SK-N-SH treated with all-trans-retinoic acid at 6 μM for 48 hours (cell line): Measurements from ENCODE around the gene TTC34.

Experiments
- ATAC-seq: fragments of 200-7000 bp; cut with Tn5 transposase; 3 replicates; pipeline ENCODE4 v1.9.1; 2020; ENCODE audit warnings: mild to moderate bottlenecking, moderate library complexity
- ARNTL ChIP-seq: fragments of 450-650 bp; formaldehyde crosslinking; IDR thresholded peaks from 2 replicates; pipeline ENCODE4 v1.5.0; 2020; ENCODE audit warnings: low read depth, mild to moderate bottlenecking, moderate library complexity, borderline replicate concordance
- BACH2 ChIP-seq: fragments of 250-450 bp; sonication (Bioruptor Pico); IDR thresholded peaks from 2 replicates; pipeline ENCODE4 v1.9.0; 2021; ENCODE audit warnings: mild to moderate bottlenecking, borderline replicate concordance
- CREB5 ChIP-seq: fragments of 250-450 bp; sonication (Bioruptor Pico); IDR thresholded peaks from 2 replicates; pipeline ENCODE4 v1.5.1; 2020; ENCODE audit warnings: low read depth, mild to moderate bottlenecking, moderate library complexity
- CSRNP3 ChIP-seq: fragments of 250-450 bp; sonication (Bioruptor Pico); IDR thresholded peaks from 2 replicates; pipeline ENCODE4 v1.5.1; 2021; ENCODE audit warnings: mild to moderate bottlenecking, moderate library complexity
- ESRRG ChIP-seq: fragments of 250-450 bp; sonication (Bioruptor Pico); IDR thresholded peaks from 2 replicates; pipeline ENCODE4 v1.6.1; 2021; ENCODE audit warnings: mild to moderate bottlenecking
- GLIS3 ChIP-seq: fragments of 250-450 bp; sonication (Bioruptor Pico); IDR thresholded peaks from 2 replicates; pipeline ENCODE4 v1.5.0; 2020; ENCODE audit warnings: mild to moderate bottlenecking, moderate library complexity
- ISL1 ChIP-seq: fragments of 250-450 bp; sonication (Bioruptor Pico); IDR thresholded peaks from 2 replicates; pipeline ENCODE4 v2.1.2; 2022; ENCODE audit warnings: mild to moderate bottlenecking, moderate library complexity
- OSR1 ChIP-seq: fragments of 250-450 bp; sonication (Bioruptor Pico); IDR thresholded peaks from 2 replicates; pipeline ENCODE4 v1.8.0; 2022; ENCODE audit warnings: moderate library complexity, mild to moderate bottlenecking, inconsistent platforms
- PATZ1 ChIP-seq: fragments of 250-450 bp; sonication (Bioruptor Pico); IDR thresholded peaks from 2 replicates; pipeline ENCODE4 v1.8.0; 2020; ENCODE audit warnings: mild to moderate bottlenecking, moderate library complexity, borderline replicate concordance
- POU6F1 ChIP-seq: fragments of 250-450 bp; sonication (Bioruptor Pico); IDR thresholded peaks from 2 replicates; pipeline ENCODE4 v1.8.0; 2021; ENCODE audit warnings: low read depth, mild to moderate bottlenecking, moderate library complexity, borderline replicate concordance
- PPARA ChIP-seq: fragments of 250-450 bp; sonication (Bioruptor Pico); IDR thresholded peaks from 2 replicates; pipeline ENCODE4 v1.5.0; 2020; ENCODE audit warnings: mild to moderate bottlenecking, borderline replicate concordance
- RARB ChIP-seq: fragments of 250-450 bp; sonication (Bioruptor Pico); IDR thresholded peaks from 2 replicates; pipeline ENCODE4 v1.8.0; 2021; ENCODE audit warnings: mild to moderate bottlenecking, moderate library complexity
- SNAI2 ChIP-seq: fragments of 250-450 bp; sonication (Bioruptor Pico); IDR thresholded peaks from 2 replicates; pipeline ENCODE4 v1.5.0; 2020; ENCODE audit warnings: mild to moderate bottlenecking, moderate library complexity
- TCF4 ChIP-seq: fragments of 250-450 bp; sonication (Bioruptor Pico); IDR thresholded peaks from 2 replicates; pipeline ENCODE4 v1.8.0; 2021; ENCODE audit warnings: mild to moderate bottlenecking, moderate library complexity, borderline replicate concordance
- TOX ChIP-seq: fragments of 250-450 bp; sonication (Bioruptor Pico); IDR thresholded peaks from 2 replicates; pipeline ENCODE4 v1.8.0; 2021; ENCODE audit warnings: mild to moderate bottlenecking, moderate library complexity, borderline replicate concordance
- TSHZ2 ChIP-seq: fragments of 250-450 bp; sonication (Bioruptor Pico); IDR thresholded peaks from 2 replicates; pipeline ENCODE4 v1.5.0; 2020; ENCODE audit warnings: mild to moderate bottlenecking, moderate library complexity
- ZC3H10 ChIP-seq: fragments of 250-450 bp; sonication (Bioruptor Pico); IDR thresholded peaks from 2 replicates; pipeline ENCODE4 v1.5.1; 2021; ENCODE audit warnings: mild to moderate bottlenecking, moderate library complexity
- ZFP3 ChIP-seq: fragments of 250-450 bp; sonication (Bioruptor Pico); IDR thresholded peaks from 2 replicates; pipeline ENCODE4 v1.5.0; 2020; ENCODE audit warnings: mild to moderate bottlenecking, moderate library complexity
- ZFP30 ChIP-seq: fragments of 450-650 bp; formaldehyde crosslinking; IDR thresholded peaks from 2 replicates; pipeline ENCODE4 v1.5.0; 2022; ENCODE audit warnings: mild to moderate bottlenecking, moderate library complexity
- ZNF565 ChIP-seq: fragments of 450-650 bp; formaldehyde crosslinking; conservative IDR thresholded peaks from 2 replicates; pipeline ENCODE4 v1.5.0; 2020; ENCODE audit warnings: low read depth, mild to moderate bottlenecking, moderate library complexity
- ZNF70 ChIP-seq: fragments of 450-650 bp; formaldehyde crosslinking; IDR thresholded peaks from 2 replicates; pipeline ENCODE4 v1.5.0; 2020; ENCODE audit warnings: mild to moderate bottlenecking, moderate library complexity
- ZNF8 ChIP-seq: fragments of 450-650 bp; formaldehyde crosslinking; IDR thresholded peaks from 2 replicates; pipeline ENCODE4 v1.5.0; 2020; ENCODE audit warnings: mild to moderate bottlenecking, moderate library complexity

The TTC34 gene

GRCh38 chr1:2830761-2831425 lies 29.4 kb upstream of the TTC34 start:
- TF ChIP-seq ZNF565 (CRISPR knock-in tag) (no peak), POU6F1 (CRISPR knock-in tag) (no peak), ZFP3 (no peak), ARNTL (CRISPR knock-in tag) (no peak), ZC3H10 (CRISPR knock-in tag) (no peak), ZNF70 (CRISPR knock-in tag) (no peak), ESRRG (CRISPR knock-in tag) (no peak), PATZ1 (CRISPR knock-in tag) (no peak), TOX (no peak), ZNF8 (no peak), TSHZ2 (no peak), TCF4 (CRISPR knock-in tag) (no peak), PPARA (CRISPR knock-in tag) (no peak), ISL1 (no peak), ZFP30 (CRISPR knock-in tag) (no peak), CSRNP3 (CRISPR knock-in tag) (no peak), BACH2 (CRISPR knock-in tag) (no peak), OSR1 (CRISPR knock-in tag) (no peak)
- ATAC-seq = no peak

GRCh38 chr1:2829846-2830615 lies 28.5 kb upstream of the TTC34 start:
- no peak for ATAC-seq
- TF ChIP-seq BACH2 (CRISPR knock-in tag) = no peak
- no peak for TF ChIP-seq ZFP30 (CRISPR knock-in tag)
- no peak for TF ChIP-seq TOX

GRCh38 chr1:2828586-2829250 lies 27.2 kb upstream of the TTC34 start:
- ATAC-seq = no peak
- TF ChIP-seq ESRRG (CRISPR knock-in tag) = no peak
- no peak for TF ChIP-seq OSR1 (CRISPR knock-in tag)
- TF ChIP-seq BACH2 (CRISPR knock-in tag) = no peak
- TF ChIP-seq POU6F1 (CRISPR knock-in tag) = no peak
- TF ChIP-seq RARB (CRISPR knock-in tag) = no peak
- TF ChIP-seq SNAI2 (CRISPR knock-in tag) = no peak
- TF ChIP-seq GLIS3 (CRISPR knock-in tag) = no peak
- TF ChIP-seq PPARA (CRISPR knock-in tag) = no peak
- TF ChIP-seq ARNTL (CRISPR knock-in tag) = no peak
- TF ChIP-seq ISL1 = no peak
- no peak for TF ChIP-seq PATZ1 (CRISPR knock-in tag)
- TF ChIP-seq ZNF565 (CRISPR knock-in tag) = no peak
- TF ChIP-seq CREB5 (CRISPR knock-in tag) = no peak
- TF ChIP-seq ZFP3 = no peak
